ENCODE data around the gene ASF1B. TPM values are rescaled to one million over a fixed set of nuclear protein-coding genes. Genes with fewer than 3 reads are reported as not detected.

Gene ASF1B
- total RNA-seq, 2 experiments from 2014 or later: 143 to 202 TPM

GRCh38 chr19:14112809-14113385 is 23.5 kb downstream of the ASF1B start:
- H3K4me1 ChIP-seq (ENCODE audit: insufficient read depth, low read length, poor library complexity, severe bottlenecking): peaks cover 24% of the 10 kb centered on the region
- DNase-seq (ENCODE audit: low spot score): no peak
- intact Hi-C loops (cut with micrococcal nuclease; ENCODE audit: unreplicated experiment): no loop called here
- no peaks in the 10 kb centered on the region for H4K20me1 ChIP-seq (ENCODE audit: insufficient read depth, low read length)
- BruUV-seq (replicated peaks): no TSS peak
- no peaks in the 10 kb centered on the region for H3K36me3 ChIP-seq (ENCODE audit: insufficient read depth, low read length)
- no peak overlapping the region for H3K4me3 ChIP-seq (ENCODE audit: low read depth, low read length, poor library complexity, severe bottlenecking)
- H3K79me2 ChIP-seq (ENCODE audit: insufficient read depth, low read depth, low read length): no peaks in the 10 kb centered on the region; the same call in 1 of the 2 replicates
- POLR2A ChIA-PET: no interaction called here
- no peak overlapping the region for H2AFZ ChIP-seq (ENCODE audit: low read length)
- no peaks in the 10 kb centered on the region for H3K9me2 ChIP-seq (ENCODE audit: insufficient read depth, low read length)
- CTCF ChIA-PET (ENCODE audit: unreplicated experiment): no interaction called here
- TF ChIP-seq, protein P1, sequence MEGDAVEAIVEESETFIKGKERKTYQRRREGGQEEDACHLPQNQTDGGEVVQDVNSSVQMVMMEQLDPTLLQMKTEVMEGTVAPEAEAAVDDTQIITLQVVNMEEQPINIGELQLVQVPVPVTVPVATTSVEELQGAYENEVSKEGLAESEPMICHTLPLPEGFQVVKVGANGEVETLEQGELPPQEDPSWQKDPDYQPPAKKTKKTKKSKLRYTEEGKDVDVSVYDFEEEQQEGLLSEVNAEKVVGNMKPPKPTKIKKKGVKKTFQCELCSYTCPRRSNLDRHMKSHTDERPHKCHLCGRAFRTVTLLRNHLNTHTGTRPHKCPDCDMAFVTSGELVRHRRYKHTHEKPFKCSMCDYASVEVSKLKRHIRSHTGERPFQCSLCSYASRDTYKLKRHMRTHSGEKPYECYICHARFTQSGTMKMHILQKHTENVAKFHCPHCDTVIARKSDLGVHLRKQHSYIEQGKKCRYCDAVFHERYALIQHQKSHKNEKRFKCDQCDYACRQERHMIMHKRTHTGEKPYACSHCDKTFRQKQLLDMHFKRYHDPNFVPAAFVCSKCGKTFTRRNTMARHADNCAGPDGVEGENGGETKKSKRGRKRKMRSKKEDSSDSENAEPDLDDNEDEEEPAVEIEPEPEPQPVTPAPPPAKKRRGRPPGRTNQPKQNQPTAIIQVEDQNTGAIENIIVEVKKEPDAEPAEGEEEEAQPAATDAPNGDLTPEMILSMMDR (conservative IDR thresholded peaks at IDR 0.05; ENCODE audit: low read length): no peak
- TF ChIP-seq EZH2phosphoT487 (IDR thresholded peaks at IDR 0.05; ENCODE audit: borderline replicate concordance, low read depth, low read length): no peak
- no peak overlapping the region for H3K27ac ChIP-seq (ENCODE audit: low read depth, low read length, poor library complexity, severe bottlenecking)
- no peaks in the 10 kb centered on the region for H3K9me3 ChIP-seq (ENCODE audit: low read length)
- peak overlapping the region; percentile 24; the same call in 1 of the 2 replicates for H3K4me2 ChIP-seq (ENCODE audit: low read length)

DNA sequence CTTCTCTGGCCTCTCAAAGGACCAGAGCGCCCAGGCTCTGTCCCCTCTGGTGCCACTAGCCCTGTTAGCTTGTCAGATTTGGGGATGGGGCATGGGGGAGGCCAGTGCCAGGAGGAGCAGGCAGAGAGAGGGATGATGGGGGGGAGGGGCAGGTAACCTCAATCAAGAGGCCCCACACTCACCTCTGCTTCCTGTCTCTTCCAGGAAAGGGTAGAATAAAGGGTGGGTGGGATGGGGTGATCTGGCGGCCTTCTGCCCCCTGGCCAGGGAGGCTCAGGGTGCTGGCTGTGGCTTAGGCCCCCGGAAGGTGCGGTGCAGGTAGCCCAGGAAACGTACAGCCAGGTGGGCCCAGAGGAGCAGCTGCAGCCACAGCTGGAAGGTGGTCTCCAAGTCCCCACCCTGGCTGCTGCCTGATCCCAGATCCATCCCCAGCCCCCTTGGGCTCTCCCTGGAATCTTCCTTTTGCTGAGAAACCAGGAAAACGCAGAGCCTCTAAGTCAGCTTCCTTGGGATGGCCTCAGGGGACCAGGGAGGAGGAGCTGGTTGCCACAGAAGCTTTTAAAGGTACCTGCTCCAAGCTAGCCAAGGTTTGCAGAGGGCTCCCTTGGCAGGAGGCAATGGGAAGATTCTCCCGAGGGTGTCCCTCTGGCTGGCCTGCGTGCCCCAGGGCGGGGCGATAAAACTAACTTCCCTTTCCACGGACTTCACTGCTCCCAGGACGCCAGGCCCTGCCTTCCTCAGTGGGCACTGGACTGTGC is 24.2 kb downstream of the ASF1B start:
- intact Hi-C loops (cut with micrococcal nuclease; ENCODE audit: unreplicated experiment): no loop called here
- no peak for TF ChIP-seq EZH2phosphoT487 (IDR thresholded peaks at IDR 0.05; ENCODE audit: borderline replicate concordance, low read depth, low read length)
- TF ChIP-seq, protein P1 (conservative IDR thresholded peaks at IDR 0.05; ENCODE audit: low read length): no peak
- H3K9me3 ChIP-seq (ENCODE audit: low read length): no peaks in the 10 kb centered on the region
- no peak overlapping the region for H3K4me2 ChIP-seq (ENCODE audit: low read length)
- H3K36me3 ChIP-seq (ENCODE audit: insufficient read depth, low read length): no peaks in the 10 kb centered on the region
- POLR2A ChIA-PET: no interaction called here
- BruUV-seq (replicated peaks): no TSS peak
- no peaks in the 10 kb centered on the region; the same call in 1 of the 2 replicates for H3K79me2 ChIP-seq (ENCODE audit: insufficient read depth, low read depth, low read length)
- H4K20me1 ChIP-seq (ENCODE audit: insufficient read depth, low read length): no peaks in the 10 kb centered on the region
- CTCF ChIA-PET (ENCODE audit: unreplicated experiment): no interaction called here
- no peaks in the 10 kb centered on the region for H3K9me2 ChIP-seq (ENCODE audit: insufficient read depth, low read length)
- peaks cover 24% of the 10 kb centered on the region for H3K4me1 ChIP-seq (ENCODE audit: insufficient read depth, low read length, poor library complexity, severe bottlenecking)
- no peak overlapping the region for H3K4me3 ChIP-seq (ENCODE audit: low read depth, low read length, poor library complexity, severe bottlenecking)
- no peak overlapping the region for H3K27ac ChIP-seq (ENCODE audit: low read depth, low read length, poor library complexity, severe bottlenecking)
- no peak overlapping the region for H2AFZ ChIP-seq (ENCODE audit: low read length)
- no peak for DNase-seq (ENCODE audit: low spot score)

DNA sequence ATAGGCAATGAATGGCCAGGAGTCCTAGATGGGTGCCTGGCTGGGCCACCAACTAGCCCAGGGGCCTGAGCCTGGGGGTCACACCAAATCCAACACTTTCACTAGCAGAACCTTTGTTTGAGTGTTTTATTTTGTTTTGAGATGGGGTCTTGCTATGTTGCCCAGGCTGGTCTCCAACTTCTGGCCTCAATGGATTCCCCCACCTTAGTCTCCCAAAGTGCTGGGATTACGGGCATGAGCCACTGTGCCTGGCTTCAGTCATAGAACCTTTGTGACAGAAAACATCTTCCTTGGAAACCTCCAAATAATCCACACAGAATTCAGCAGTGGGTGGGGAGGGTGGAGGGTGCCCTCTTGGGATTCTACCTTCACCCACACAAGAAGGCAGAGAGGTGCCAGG is 24.9 kb downstream of the ASF1B start:
- no peaks in the 10 kb centered on the region; the same call in 1 of the 2 replicates for H3K79me2 ChIP-seq (ENCODE audit: insufficient read depth, low read depth, low read length)
- no peak for DNase-seq (ENCODE audit: low spot score)
- H3K4me3 ChIP-seq (ENCODE audit: low read depth, low read length, poor library complexity, severe bottlenecking): no peak overlapping the region
- BruUV-seq (replicated peaks): no TSS peak
- TF ChIP-seq, protein P1 (conservative IDR thresholded peaks at IDR 0.05; ENCODE audit: low read length): no peak
- TF ChIP-seq EZH2phosphoT487 (IDR thresholded peaks at IDR 0.05; ENCODE audit: borderline replicate concordance, low read depth, low read length): no peak
- H3K9me2 ChIP-seq (ENCODE audit: insufficient read depth, low read length): no peaks in the 10 kb centered on the region
- H4K20me1 ChIP-seq (ENCODE audit: insufficient read depth, low read length): no peaks in the 10 kb centered on the region
- CTCF ChIA-PET (ENCODE audit: unreplicated experiment): no interaction called here
- H3K4me1 ChIP-seq (ENCODE audit: insufficient read depth, low read length, poor library complexity, severe bottlenecking): peaks cover 20% of the 10 kb centered on the region
- H3K36me3 ChIP-seq (ENCODE audit: insufficient read depth, low read length): no peaks in the 10 kb centered on the region
- H3K27ac ChIP-seq (ENCODE audit: low read depth, low read length, poor library complexity, severe bottlenecking): no peak overlapping the region
- POLR2A ChIA-PET: no interaction called here
- no peaks in the 10 kb centered on the region for H3K9me3 ChIP-seq (ENCODE audit: low read length)
- intact Hi-C loops (cut with micrococcal nuclease; ENCODE audit: unreplicated experiment): no loop called here
- no peak overlapping the region for H3K4me2 ChIP-seq (ENCODE audit: low read length)
- H2AFZ ChIP-seq (ENCODE audit: low read length): no peak overlapping the region
